HG03457 (cell line): ENCODE measurements around the gene TTC36.
"Not testable (repeated sequence)": the region's sequence is repeated elsewhere in the genome, so short reads cannot be mapped to it uniquely, and the experiment has no call there.

Source experiments
- ATAC-seq: cut with Tn5 transposase; IDR thresholded peaks from one replicate; pipeline ENCODE4 v1.9.1; 2021; ENCODE audit warnings: moderate number of reproducible peaks; ENCODE audit not compliant: unreplicated experiment

The TTC36 gene

DNA sequence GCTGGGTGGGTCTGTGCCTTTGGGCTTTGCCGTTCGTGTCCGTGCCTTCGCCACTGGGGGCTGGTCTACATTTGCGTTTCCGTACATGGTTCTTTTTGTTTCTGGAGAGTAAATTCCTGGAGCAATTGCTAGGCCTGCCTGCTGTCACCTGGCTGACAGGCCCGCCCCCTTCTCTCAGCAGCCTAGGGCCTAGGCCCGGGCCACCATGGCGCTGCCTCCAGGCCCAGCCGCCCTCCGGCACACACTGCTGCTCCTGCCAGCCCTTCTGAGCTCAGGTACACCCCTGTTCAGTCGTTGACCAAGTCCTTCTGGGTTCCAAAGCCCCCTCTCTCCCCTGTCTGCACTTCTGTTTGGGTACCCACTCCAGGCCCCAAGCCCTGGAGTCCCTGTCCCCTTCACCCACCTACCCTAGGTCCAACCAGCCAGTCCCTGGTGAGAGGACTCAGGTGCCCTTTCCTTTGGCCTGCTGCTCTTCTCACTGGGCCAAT is 4.4 kb downstream of the TTC36 start:
- no peak for ATAC-seq

GRCh38 chr11:118532091-118532490 is 4.8 kb downstream of the TTC36 start:
- no peak for ATAC-seq

GRCh38 chr11:118532852-118533768 is 5.8 kb downstream of the TTC36 start:
- ATAC-seq: no peak

DNA sequence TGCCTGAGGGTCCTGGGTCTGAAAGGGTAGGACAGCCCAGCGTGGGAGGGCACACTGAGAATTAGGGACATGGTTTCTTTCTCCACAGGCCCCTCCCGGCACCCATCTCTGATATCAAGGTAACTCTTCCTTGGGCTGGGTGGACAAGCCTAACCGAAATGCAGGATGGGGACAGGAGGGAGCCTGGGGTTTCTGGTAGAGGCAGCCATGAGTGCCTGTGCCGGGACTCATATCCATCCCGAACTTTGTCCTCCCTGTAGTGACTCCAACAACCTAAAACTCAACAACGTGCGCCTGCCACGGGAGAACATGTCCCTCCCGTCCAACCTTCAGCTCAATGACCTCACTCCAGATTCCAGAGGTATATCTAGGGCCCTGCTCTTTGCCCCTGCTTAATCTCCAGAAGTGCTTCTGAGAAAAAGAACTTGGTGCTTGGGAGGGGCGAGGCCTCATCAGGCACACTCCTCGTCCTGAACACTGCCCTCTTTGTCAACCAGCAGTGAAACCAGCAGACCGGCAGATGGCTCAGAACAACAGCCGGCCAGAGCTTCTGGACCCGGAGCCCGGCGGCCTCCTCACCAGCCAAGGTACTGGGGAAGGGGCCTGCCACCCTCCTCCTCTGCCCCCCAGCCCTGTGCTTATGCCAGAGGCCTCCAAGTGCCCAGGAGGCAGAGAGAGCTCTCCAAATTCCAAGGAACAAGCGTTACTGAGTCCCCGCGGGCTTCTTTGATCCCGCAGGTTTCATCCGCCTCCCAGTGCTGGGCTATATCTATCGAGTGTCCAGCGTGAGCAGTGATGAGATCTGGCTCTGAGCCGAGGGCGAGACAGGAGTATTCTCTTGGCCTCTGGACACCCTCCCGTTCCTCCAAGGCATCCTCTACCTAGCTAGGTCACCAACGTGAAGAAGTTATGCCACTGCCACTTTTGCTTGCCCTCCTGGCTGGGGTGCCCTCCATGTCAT is 6.8 kb downstream of the TTC36 start:
- no peak for ATAC-seq

- no peak for ATAC-seq
Observed at GRCh38 chr11:118535261-118535660, 8.0 kb downstream of the TTC36 start.

GRCh38 chr11:118536726-118537125 is 9.5 kb downstream of the TTC36 start:
- no peak for ATAC-seq

GRCh38 chr11:118537409-118537980 is 10.2 kb downstream of the TTC36 start:
- no peak for ATAC-seq

- ATAC-seq: no peak
Observed at GRCh38 chr11:118544010-118544646, 16.9 kb downstream of the TTC36 start.

DNA sequence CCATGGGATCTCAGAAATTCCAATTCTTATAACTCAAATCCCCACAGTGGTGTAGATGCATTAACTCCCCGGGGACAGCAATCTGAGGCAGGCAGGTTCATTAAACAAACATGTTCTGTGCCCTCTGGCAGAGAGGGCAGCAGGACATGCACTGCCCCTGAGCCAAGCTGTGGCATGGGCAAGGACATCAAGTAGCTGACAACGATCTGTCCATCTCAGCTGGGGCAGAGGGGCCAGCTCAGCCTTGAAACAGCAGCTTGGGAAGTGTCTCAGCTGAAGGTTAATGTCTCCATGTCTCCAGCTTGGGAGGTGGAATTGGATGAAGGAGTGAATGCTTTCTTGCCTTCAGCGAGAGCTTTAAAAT is 17.4 kb downstream of the TTC36 start:
- ATAC-seq: no peak

- ATAC-seq: no peak
Observed at GRCh38 chr11:118545533-118545932, 18.3 kb downstream of the TTC36 start.

GRCh38 chr11:118547132-118547531 is 19.9 kb downstream of the TTC36 start:
- ATAC-seq: no peak

- ATAC-seq: no peak
Observed at GRCh38 chr11:118552341-118552740, 25.1 kb downstream of the TTC36 start.

DNA sequence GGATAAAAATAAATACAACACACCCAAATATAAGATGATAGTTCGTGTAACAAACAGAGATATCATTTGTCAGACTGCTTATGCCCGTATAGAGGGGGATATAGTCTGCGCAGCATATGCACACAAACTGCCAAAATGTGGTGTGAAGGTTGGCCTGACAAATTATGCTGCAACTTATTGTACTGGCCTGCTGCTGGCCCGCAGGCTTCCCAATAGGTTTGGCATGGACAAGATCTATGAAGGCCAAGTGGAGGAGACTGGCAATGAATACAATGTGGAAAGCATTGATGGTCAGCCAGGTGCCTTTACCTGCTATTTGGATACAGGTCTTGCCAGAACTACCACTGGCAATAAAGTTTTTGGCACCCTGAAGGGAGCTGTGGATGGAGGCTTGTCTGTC is 33.5 kb downstream of the TTC36 start:
- no peak for ATAC-seq

DNA sequence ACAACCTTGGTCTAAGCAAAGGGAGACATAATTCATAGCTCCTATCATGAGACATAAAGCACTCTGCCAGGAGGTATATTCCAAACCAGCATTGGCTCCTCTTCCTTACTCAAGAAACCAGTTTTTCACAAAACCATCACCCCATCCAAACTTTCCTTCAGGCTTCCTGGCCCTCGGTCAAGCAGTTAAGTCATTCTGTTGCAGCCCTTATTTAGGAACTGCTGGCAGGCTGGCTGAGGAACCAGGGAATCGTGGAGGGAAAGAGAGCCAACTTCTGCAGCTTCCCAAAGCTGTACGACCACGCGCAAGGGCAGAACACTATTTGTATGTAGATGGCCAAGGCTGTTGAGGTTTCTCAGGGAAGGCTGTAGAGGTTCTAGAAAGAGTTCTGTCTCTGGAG is 37.8 kb downstream of the TTC36 start:
- no peak for ATAC-seq

DNA sequence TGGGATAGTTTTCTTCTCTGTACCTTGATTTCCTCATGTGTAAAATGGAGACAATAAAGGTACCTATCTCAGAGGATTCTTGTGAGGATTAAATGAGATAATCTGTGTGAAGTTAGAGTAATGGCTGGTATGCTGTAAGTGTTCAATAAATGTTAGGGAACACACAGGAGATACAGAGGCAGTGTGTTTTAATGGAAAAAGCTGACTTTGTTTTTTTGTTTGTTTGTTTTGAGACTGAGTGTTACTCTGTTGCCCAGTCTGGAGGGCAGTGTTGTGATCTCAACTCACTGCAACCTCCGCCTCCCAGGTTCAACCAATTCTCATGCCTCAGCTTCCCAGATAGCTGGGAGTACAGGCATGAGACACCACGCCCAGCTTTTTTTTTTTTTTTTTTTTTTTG is 42.4 kb downstream of the TTC36 start:
- no peak for ATAC-seq

DNA sequence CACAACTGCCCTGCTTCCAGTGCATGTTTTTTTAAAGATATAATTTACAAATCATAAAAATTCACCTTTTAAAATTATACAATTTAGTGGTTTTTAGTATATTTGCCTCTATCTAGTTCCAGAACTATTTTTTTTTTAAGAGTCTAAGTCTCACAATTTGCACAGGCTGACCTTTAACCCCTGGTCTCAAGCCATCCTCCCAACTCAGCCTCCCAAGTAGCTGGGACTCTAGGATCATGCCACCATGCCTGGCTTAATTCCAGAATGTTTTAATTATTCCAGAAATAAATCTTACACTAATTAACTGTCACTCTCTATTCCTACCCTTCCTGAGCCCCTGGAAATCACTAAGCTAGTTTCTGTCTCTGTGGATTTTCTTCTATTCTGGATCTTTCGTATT is 43.5 kb downstream of the TTC36 start:
- no peak for ATAC-seq

GRCh38 chr11:118571701-118572060 is 44.4 kb downstream of the TTC36 start:
- not testable (repeated sequence) for ATAC-seq

DNA sequence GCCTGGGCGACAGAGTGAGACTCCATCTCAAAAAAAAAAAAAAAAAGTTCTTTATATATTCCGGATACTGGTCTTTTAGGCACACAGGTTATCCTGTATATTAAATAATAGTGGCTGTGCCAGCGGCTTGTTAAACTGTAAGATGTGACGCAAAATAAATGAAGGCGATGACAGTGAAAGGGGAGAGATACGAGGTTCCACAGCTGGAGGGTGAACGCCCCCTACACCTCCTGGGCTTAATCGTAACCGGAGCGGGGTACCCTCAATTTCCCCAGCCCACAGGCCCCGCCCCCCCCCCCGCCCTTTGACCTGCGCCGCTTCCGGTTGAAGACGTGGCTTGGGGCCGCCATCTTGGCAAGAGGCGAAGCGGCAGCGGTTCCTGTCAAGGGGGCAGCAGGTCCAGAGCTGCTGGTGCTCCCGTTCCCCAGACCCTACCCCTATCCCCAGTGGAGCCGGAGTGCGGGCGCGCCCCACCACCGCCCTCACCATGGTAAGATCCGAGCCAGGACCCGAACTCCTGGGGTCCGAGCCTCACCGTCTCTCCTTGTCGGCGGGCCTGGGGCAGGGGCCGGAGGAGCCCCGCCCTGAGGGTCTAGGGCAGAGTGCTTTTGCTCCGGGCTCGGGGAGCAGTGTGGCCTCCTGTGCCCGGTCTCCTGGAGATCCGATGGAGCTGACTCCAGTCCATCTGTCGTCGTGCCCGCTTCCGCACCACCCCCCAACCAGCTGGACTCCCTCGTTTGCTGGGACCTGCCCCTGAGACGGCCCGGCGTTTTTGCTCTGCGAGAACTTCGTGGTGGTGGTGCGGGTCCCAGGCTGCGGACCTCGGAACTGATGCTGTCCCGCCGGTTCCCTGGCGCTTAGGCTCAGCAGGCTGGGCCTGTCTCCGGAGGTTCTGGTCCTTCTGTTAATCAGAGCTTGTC is 45.0 kb downstream of the TTC36 start, which contains the start of gene ARCN1:
Gene ARCN1, plus strand, starts transcription at position 349 of the 920 bp plus-strand sequence. Its CDS starts 139 bp downstream, at position 488.
- ATAC-seq: no peak

GRCh38 chr11:118572981-118573550 is 45.8 kb downstream of the TTC36 start:
- no peak for ATAC-seq
